IPS DF 6.9 (cell line): ENCODE data around the gene SNCAIP.

Source experiments
- DNase-seq: peaks from one replicate; pipeline ENCODE4 v3.0.0-alpha.2; 2013; ENCODE audit warnings: low read depth, low spot score
- H3K27ac ChIP-seq: one replicate; pipeline ENCODE4 v1.5.1; 2013; ENCODE audit warnings: low read length, control low read depth
- H3K27me3 ChIP-seq: 2 replicates; pipeline ENCODE4 v1.6.1; 2013; ENCODE audit warnings: mild to moderate bottlenecking, low read length; ENCODE audit not compliant: control insufficient read depth, insufficient read depth
- H3K36me3 ChIP-seq: 2 replicates; pipeline ENCODE4 v1.6.1; 2013; ENCODE audit warnings: low read length; ENCODE audit not compliant: control insufficient read depth, insufficient read depth
- H3K4me1 ChIP-seq: 2 replicates; pipeline ENCODE4 v1.6.1; 2013; ENCODE audit warnings: low read length; ENCODE audit not compliant: control insufficient read depth, insufficient read depth
- H3K4me3 ChIP-seq: 2 replicates; pipeline ENCODE4 v1.5.1; 2013; ENCODE audit warnings: mild to moderate bottlenecking, low read length
- H3K9me3 ChIP-seq: 2 replicates; pipeline ENCODE4 v1.6.1; 2013; ENCODE audit warnings: low read length, inconsistent platforms; ENCODE audit not compliant: control insufficient read depth, insufficient read depth
- WGBS: extraction: QIAGEN DNeasy Blood & Tissue Kit; methylation state at CpG from one replicate; pipeline ENCODE4 v1.1.7; 2013; ENCODE audit warnings: mixed read lengths, missing lambda C conversion rate; ENCODE audit not compliant: insufficient read length, insufficient coverage; 5-methylcytosine and 5-hydroxymethylcytosine counted together

SNCAIP gene

GRCh38 chr5:122439645-122440044 lies 127.6 kb downstream of the SNCAIP start:
- Histone ChIP-seq H3K36me3 (no peaks in the 10 kb centered on the region), H3K27me3 (no peaks in the 10 kb centered on the region), H3K9me3 (no peaks in the 10 kb centered on the region), H3K4me3 (no peak overlapping the region), H3K27ac (no peak overlapping the region), H3K4me1 (no peaks in the 10 kb centered on the region)
- no CpG with 5 or more reads among the region's 1 CpG for WGBS
- DNase-seq = no peak

GRCh38 chr5:122442938-122443337 lies 130.9 kb downstream of the SNCAIP start:
- WGBS = no CpG with 5 or more reads among the region's 1 CpG

GRCh38 chr5:122444411-122444810 lies 132.4 kb downstream of the SNCAIP start:
- no peak overlapping the region for H3K27ac ChIP-seq
- WGBS = no CpG with 5 or more reads among the region's 5 CpGs
- no peak overlapping the region for H3K4me3 ChIP-seq
- DNase-seq = no peak
- H3K36me3 ChIP-seq = no peaks in the 10 kb centered on the region
- H3K9me3 ChIP-seq = no peaks in the 10 kb centered on the region
- H3K27me3 ChIP-seq = no peaks in the 10 kb centered on the region
- no peaks in the 10 kb centered on the region for H3K4me1 ChIP-seq

More at GRCh38 chr5:122442938-122443337, 130.9 kb downstream of the SNCAIP start:
- H3K27ac ChIP-seq = no peak overlapping the region
- DNase-seq = no peak
- no peaks in the 10 kb centered on the region for H3K4me1 ChIP-seq
- H3K36me3 ChIP-seq = no peaks in the 10 kb centered on the region
- no peak overlapping the region for H3K4me3 ChIP-seq
- no peaks in the 10 kb centered on the region for H3K9me3 ChIP-seq
- no peaks in the 10 kb centered on the region for H3K27me3 ChIP-seq

- WGBS = no CpG with 5 or more reads among the region's 1 CpG
- no peaks in the 10 kb centered on the region for H3K36me3 ChIP-seq
- H3K9me3 ChIP-seq = no peaks in the 10 kb centered on the region
These were observed 133.0 kb downstream of the SNCAIP start for GRCh38 chr5:122445070-122445469.

GRCh38 chr5:122447072-122447471 lies 135.0 kb downstream of the SNCAIP start:
- Histone ChIP-seq H3K27ac (no peak overlapping the region), H3K4me3 (no peak overlapping the region), H3K9me3 (no peaks in the 10 kb centered on the region), H3K36me3 (no peaks in the 10 kb centered on the region), H3K4me1 (no peaks in the 10 kb centered on the region), H3K27me3 (no peaks in the 10 kb centered on the region)
- no CpG with 5 or more reads among the region's 3 CpGs for WGBS
- DNase-seq = no peak

More at GRCh38 chr5:122445070-122445469, 133.0 kb downstream of the SNCAIP start:
- Histone ChIP-seq H3K4me3 (no peak overlapping the region), H3K27me3 (no peaks in the 10 kb centered on the region), H3K27ac (no peak overlapping the region), H3K4me1 (no peaks in the 10 kb centered on the region)
- no peak for DNase-seq

- H3K36me3 ChIP-seq = no peaks in the 10 kb centered on the region
- H3K9me3 ChIP-seq = no peaks in the 10 kb centered on the region
- no peaks in the 10 kb centered on the region for H3K4me1 ChIP-seq
- no peak overlapping the region for H3K27ac ChIP-seq
- H3K27me3 ChIP-seq = no peaks in the 10 kb centered on the region
- H3K4me3 ChIP-seq = no peak overlapping the region
- no peak for DNase-seq
- WGBS = no CpG with 5 or more reads among the region's 3 CpGs
These were observed 135.8 kb downstream of the SNCAIP start for GRCh38 chr5:122447879-122448278.

- Histone ChIP-seq H3K27ac (no peak overlapping the region), H3K9me3 (no peaks in the 10 kb centered on the region), H3K4me1 (no peaks in the 10 kb centered on the region), H3K27me3 (no peaks in the 10 kb centered on the region), H3K36me3 (no peaks in the 10 kb centered on the region), H3K4me3 (no peak overlapping the region)
- DNase-seq = no peak
These were observed 142.5 kb downstream of the SNCAIP start for GRCh38 chr5:122454541-122454940.

GRCh38 chr5:122455939-122456338 lies 143.9 kb downstream of the SNCAIP start:
- no peak overlapping the region for H3K27ac ChIP-seq
- no peaks in the 10 kb centered on the region for H3K36me3 ChIP-seq
- H3K27me3 ChIP-seq = no peaks in the 10 kb centered on the region
- DNase-seq = no peak
- no peaks in the 10 kb centered on the region for H3K4me1 ChIP-seq
- no CpG with 5 or more reads among the region's 1 CpG for WGBS
- no peak overlapping the region for H3K4me3 ChIP-seq
- H3K9me3 ChIP-seq = no peaks in the 10 kb centered on the region

- Histone ChIP-seq H3K9me3 (no peaks in the 10 kb centered on the region), H3K27ac (no peak overlapping the region), H3K36me3 (no peaks in the 10 kb centered on the region), H3K27me3 (no peaks in the 10 kb centered on the region), H3K4me3 (no peak overlapping the region), H3K4me1 (no peaks in the 10 kb centered on the region)
- DNase-seq = no peak
- WGBS = no CpG with 5 or more reads among the region's 6 CpGs
These were observed 145.3 kb downstream of the SNCAIP start for GRCh38 chr5:122457178-122457826.

GRCh38 chr5:122458278-122458872 lies 146.3 kb downstream of the SNCAIP start:
- Histone ChIP-seq H3K4me1 (no peaks in the 10 kb centered on the region), H3K9me3 (no peaks in the 10 kb centered on the region), H3K36me3 (no peaks in the 10 kb centered on the region), H3K27ac (no peak overlapping the region), H3K4me3 (no peak overlapping the region), H3K27me3 (no peaks in the 10 kb centered on the region)
- no peak for DNase-seq
- WGBS = no CpG with 5 or more reads among the region's 8 CpGs

- Histone ChIP-seq H3K4me3 (no peak overlapping the region), H3K27ac (no peak overlapping the region), H3K9me3 (no peaks in the 10 kb centered on the region), H3K27me3 (no peaks in the 10 kb centered on the region), H3K36me3 (no peaks in the 10 kb centered on the region), H3K4me1 (no peaks in the 10 kb centered on the region)
- DNase-seq = no peak
These were observed 150.4 kb downstream of the SNCAIP start for GRCh38 chr5:122462486-122462885.
